ENCODE measurements around the gene SPIRE1. TPM values are rescaled to one million over a fixed set of nuclear protein-coding genes. Genes with fewer than 3 reads are reported as not detected.
A peak's percentile ranks its signal among the peaks of the same experiment; 100 is the strongest.

The SPIRE1 gene
- total and polyA plus RNA-seq, 2 of the 4 experiments (the other 2 are of a cell fraction): 11.6 to 31.4 TPM

DNA sequence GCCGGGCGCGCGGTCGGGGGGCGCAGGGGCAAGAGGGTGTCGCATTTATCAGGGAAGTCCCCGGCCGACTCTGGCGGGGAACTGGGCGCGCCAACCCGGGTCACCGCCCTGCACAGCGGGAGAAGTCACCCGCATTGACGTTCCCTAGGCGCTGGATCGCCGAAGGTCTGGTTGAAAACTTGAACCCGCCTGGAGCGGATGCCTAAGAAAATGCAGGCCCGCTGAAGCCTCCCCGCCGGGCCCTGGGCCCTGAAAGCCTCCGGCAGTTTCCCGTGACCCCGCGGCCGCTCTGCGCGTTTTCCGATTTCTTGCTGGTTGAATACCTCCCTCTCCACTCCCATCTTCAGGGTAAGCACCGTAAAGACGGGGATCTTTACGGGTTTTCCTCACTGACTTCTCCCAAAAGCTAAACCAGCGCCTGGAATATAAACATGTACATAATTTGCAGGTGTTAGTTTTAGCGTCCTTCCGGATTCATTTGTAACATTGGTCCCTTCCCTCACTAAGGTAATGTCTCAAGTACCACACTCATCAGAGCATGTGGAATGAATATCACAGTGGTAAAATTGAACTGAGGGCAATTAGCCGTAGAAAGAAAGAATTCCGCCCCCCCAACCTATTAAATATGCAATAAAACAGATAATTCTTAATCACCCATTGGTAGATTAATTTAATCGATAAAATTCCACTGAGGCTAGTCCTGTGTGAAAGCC lies 675 bp upstream of the SPIRE1 start:
- H3K79me1 ChIP-seq (ENCODE audit: low read depth in 1 of 2, low read length in 2 of 2): peaks cover 0 to 17% of the 10 kb centered on the region in 2 experiments; a peak in 2 of 4 replicates
- in situ Hi-C loops (cut with MboI; ENCODE audit: low sequenced_read_pairs) (no loop called here), intact Hi-C loops (cut with micrococcal nuclease) (loop anchor here (1.0 to 5.0 kb wide), 3 partner anchors 118 to 281 kb away; partner anchors contain the start of genes AFG3L2 and PRELID3A), dilution Hi-C loops (cut with HindIII; ENCODE audit: low sequenced_read_pairs, unreplicated experiment) (no loop called here)
- H2BK5ac ChIP-seq (ENCODE audit: low read depth, low read length, poor library complexity, severe bottlenecking): no peak overlapping the region
- no peak overlapping the region; the same call in 1 of the 2 replicates for H3K27ac ChIP-seq (ENCODE audit: insufficient read depth, low read length)
- H3K14ac ChIP-seq (replicated peaks; ENCODE audit: low read depth, low read length): no peak overlapping the region
- H2AK5ac ChIP-seq (ENCODE audit: low read depth, low read length): no peak overlapping the region
- ChIA-PET POLR2A (ENCODE audit: unreplicated experiment) (no interaction called here), CTCF (interaction anchor here (1.1 kb wide), 1 partner anchor 267 kb away, joined by 4 read pairs; no protein-coding TSS in a partner anchor)
- H3K18ac ChIP-seq (ENCODE audit: low read depth, low read length): no peak overlapping the region
- peak overlapping the region; percentile 55 for H3K23ac ChIP-seq (ENCODE audit: low read depth, low read length)
- H4K91ac ChIP-seq (ENCODE audit: insufficient read depth, low read depth, low read length): 0 out of 2 replicates have a peak overlapping the region, but pooled peaks have one; percentile 42
- peak; percentile 33 for DNase-seq
- peak overlapping the region; percentile 67 for H2AK9ac ChIP-seq (replicated peaks; ENCODE audit: low read depth, low read length, poor library complexity)
- peak overlapping the region; percentile 91 for H3K4me3 ChIP-seq (ENCODE audit: insufficient read depth, low read depth, low read length)
- no peak overlapping the region for H2BK20ac ChIP-seq (ENCODE audit: low read depth, low read length)
- H3K4ac ChIP-seq (ENCODE audit: low read depth, low read length): no peak overlapping the region; the same call in 1 of the 2 replicates
- peaks cover 8% of the 10 kb centered on the region for H4K20me1 ChIP-seq (ENCODE audit: insufficient read depth, low read length)
- no peak overlapping the region for H2BK15ac ChIP-seq (ENCODE audit: low read depth, low read length)
- H3K27me3 ChIP-seq (ENCODE audit: control insufficient read depth, insufficient read depth, low read length): no peaks in the 10 kb centered on the region
- no peaks in the 10 kb centered on the region for H3K36me3 ChIP-seq (ENCODE audit: control insufficient read depth, insufficient read depth, low read length)
- no peak overlapping the region; the same call in 1 of the 2 replicates for H2BK120ac ChIP-seq (ENCODE audit: low read depth, low read length)
- H3K9ac ChIP-seq (ENCODE audit: low read depth, low read length): peak overlapping the region; percentile 61
- H3K9me3 ChIP-seq (ENCODE audit: control insufficient read depth, insufficient read depth, low read length): no peaks in the 10 kb centered on the region
- BruUV-seq (replicated peaks): no TSS peak
- ATAC-seq (ENCODE audit: low read depth): peak; percentile 7
- WGBS, 2 experiments (ENCODE audit: extremely low coverage in 2 of 2, insufficient read length in 1 of 2): 13% methylated on average over 3 of the region's 42 CpGs; no CpG with 5 or more reads in 1 of the 2 experiments
- H4K8ac ChIP-seq (ENCODE audit: low read depth in 2 of 2, low read length in 2 of 2): peak overlapping the region in 1 of 2 experiments; percentile 49; a peak in 1 of 4 replicates
- H4K5ac ChIP-seq (ENCODE audit: low read depth, low read length): no peak overlapping the region
- peak overlapping the region; percentile 99 for H2AFZ ChIP-seq (replicated peaks; ENCODE audit: low read length, poor library complexity)
- 0 out of 2 replicates have a peak, but pooled peaks cover 1% of the 10 kb centered on the region for H3K4me1 ChIP-seq (ENCODE audit: control insufficient read depth, insufficient read depth, low read length)
- H3K56ac ChIP-seq (ENCODE audit: extremely low read depth, insufficient read depth, low read length): no peak overlapping the region
- H3K9me1 ChIP-seq (ENCODE audit: insufficient read depth, low read length): no peaks in the 10 kb centered on the region; the same call in 1 of the 2 replicates
- peak overlapping the region; percentile 84 for H3K4me2 ChIP-seq (ENCODE audit: low read depth, low read length)
- TF ChIP-seq RFX5 (IDR thresholded peaks at IDR 0.05; ENCODE audit: low read depth, low read length) (no peak), SMC3 (IDR thresholded peaks at IDR 0.05; ENCODE audit: low read depth, low read length) (no peak), FOS (IDR thresholded peaks at IDR 0.05; ENCODE audit: low read depth, low read length) (no peak), POLR2A (IDR thresholded peaks at IDR 0.05; ENCODE audit: low read depth, low read length) (no peak), MAFK (IDR thresholded peaks at IDR 0.05; ENCODE audit: low read depth, low read length) (no peak), CHD1 (IDR thresholded peaks at IDR 0.05; ENCODE audit: low read depth, low read length) (no peak), MAZ (IDR thresholded peaks at IDR 0.05; ENCODE audit: borderline replicate concordance, low read depth, low read length) (no peak), MXI1 (IDR thresholded peaks at IDR 0.05; ENCODE audit: borderline replicate concordance, low read depth, low read length) (no peak), CEBPB (IDR thresholded peaks at IDR 0.05; ENCODE audit: low read depth, low read length) (no peak), RCOR1 (IDR thresholded peaks at IDR 0.05; ENCODE audit: insufficient replicate concordance, low read length) (no peak), RAD21 (IDR thresholded peaks at IDR 0.05; ENCODE audit: low read length) (no peak), NFE2L2 (IDR thresholded peaks at IDR 0.05; ENCODE audit: low read depth, low read length) (no peak), BHLHE40 (IDR thresholded peaks at IDR 0.05; ENCODE audit: low read depth, low read length) (no peak)
- TF ChIP-seq, protein P1, sequence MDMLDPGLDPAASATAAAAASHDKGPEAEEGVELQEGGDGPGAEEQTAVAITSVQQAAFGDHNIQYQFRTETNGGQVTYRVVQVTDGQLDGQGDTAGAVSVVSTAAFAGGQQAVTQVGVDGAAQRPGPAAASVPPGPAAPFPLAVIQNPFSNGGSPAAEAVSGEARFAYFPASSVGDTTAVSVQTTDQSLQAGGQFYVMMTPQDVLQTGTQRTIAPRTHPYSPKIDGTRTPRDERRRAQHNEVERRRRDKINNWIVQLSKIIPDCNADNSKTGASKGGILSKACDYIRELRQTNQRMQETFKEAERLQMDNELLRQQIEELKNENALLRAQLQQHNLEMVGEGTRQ (IDR thresholded peaks at IDR 0.05; ENCODE audit: low read depth, low read length): no peak
- TF ChIP-seq, protein P2, sequence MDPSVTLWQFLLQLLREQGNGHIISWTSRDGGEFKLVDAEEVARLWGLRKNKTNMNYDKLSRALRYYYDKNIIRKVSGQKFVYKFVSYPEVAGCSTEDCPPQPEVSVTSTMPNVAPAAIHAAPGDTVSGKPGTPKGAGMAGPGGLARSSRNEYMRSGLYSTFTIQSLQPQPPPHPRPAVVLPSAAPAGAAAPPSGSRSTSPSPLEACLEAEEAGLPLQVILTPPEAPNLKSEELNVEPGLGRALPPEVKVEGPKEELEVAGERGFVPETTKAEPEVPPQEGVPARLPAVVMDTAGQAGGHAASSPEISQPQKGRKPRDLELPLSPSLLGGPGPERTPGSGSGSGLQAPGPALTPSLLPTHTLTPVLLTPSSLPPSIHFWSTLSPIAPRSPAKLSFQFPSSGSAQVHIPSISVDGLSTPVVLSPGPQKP (IDR thresholded peaks at IDR 0.05; ENCODE audit: borderline replicate concordance, low read depth, low read length): no peak

Data from IMR-90 (cell line).